ENCODE data around the gene MAPK14. TPM values are rescaled to one million over a fixed set of nuclear protein-coding genes. Genes with fewer than 3 reads are reported as not detected.
A peak's percentile ranks its signal among the peaks of the same experiment; 100 is the strongest.

Gene MAPK14
- total RNA-seq, 1 experiment from 2014 or later = 60.9 TPM

DNA sequence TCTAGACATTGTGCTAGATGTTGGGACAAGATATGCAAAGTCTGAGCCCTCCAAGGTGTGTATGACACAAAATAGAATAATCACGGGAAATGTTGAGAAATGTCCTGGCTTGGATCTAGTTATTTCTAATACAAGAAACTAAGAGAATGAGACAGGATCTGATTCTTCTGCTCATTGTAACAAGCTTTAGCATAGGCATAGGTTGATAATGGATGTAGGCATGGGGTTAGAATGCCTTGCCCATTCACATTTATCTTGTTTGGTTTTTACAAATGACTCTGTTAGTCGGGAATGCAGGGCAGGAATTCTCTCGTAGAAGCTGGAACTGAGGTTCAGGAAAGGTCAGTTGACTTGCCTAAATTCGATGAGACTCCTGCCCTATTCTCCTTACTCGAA lies 1.7 kb upstream of the MAPK14 start:
- Mint-ChIP-seq H3K4me1 (ENCODE audit: low read depth, unreplicated experiment) (peaks cover 8% of the 10 kb centered on the region), H3K4me3 (ENCODE audit: low read depth, unreplicated experiment) (no peak overlapping the region), H3K36me3 (ENCODE audit: insufficient read depth, unreplicated experiment) (peaks cover 30% of the 10 kb centered on the region), H3K27me3 (ENCODE audit: unreplicated experiment) (no peaks in the 10 kb centered on the region), H3K27ac (ENCODE audit: unreplicated experiment) (no peak overlapping the region), H3K9me3 (ENCODE audit: low read depth, unreplicated experiment) (no peaks in the 10 kb centered on the region)
- no peak for DNase-seq
- no peak for TF ChIP-seq CTCF (IDR thresholded peaks at IDR 0.05; ENCODE audit: unreplicated experiment)
- no TSS peak for BruUV-seq (replicated peaks)
- intact Hi-C loops (cut with micrococcal nuclease; ENCODE audit: unreplicated experiment) = loop anchor here (5.0 kb wide), 3 partner anchors 41 to 171 kb away; partner anchors contain the start of genes BRPF3 and SRPK1
- CTCF ChIA-PET = interaction anchor here (5.4 kb wide), 1 partner anchor 70 kb away, joined by 33 read pairs; no protein-coding TSS in a partner anchor

DNA sequence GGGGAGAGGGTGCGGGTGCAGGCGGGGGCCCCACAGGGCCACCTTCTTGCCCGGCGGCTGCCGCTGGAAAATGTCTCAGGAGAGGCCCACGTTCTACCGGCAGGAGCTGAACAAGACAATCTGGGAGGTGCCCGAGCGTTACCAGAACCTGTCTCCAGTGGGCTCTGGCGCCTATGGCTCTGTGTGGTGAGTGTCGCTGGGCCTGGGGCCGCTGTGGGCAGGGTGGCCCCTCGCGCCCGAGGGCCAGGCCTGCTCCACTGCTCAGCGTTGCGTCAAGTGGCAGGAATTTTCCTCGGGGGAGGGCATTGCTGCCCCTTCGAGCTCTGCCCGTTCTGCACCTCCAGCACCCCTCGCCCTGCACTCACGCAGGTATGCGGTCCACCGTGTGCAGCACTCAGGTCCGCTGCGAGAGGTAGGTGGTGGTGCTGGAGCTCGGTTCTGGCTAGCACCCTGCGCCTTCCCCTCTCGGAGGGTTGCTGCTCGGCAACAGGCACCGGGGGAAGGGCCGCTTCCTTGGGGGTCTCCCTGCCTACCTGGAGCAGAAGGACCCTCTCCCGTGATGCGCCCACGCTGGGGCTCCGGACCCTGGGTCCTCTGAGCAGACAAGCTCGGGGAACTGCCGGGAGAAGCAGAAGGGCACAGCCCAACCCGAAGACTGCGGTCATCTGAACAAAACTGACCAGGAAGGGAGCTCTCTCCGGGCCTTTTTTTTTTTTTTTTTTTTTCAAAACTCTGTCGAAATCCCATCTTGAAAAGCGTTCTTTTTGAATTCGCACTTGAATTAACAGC lies 674 bp downstream of the MAPK14 start:
- intact Hi-C loops (cut with micrococcal nuclease; ENCODE audit: unreplicated experiment) = loop anchor here (5.0 kb wide), 3 partner anchors 39 to 169 kb away; partner anchors contain the start of genes BRPF3 and SRPK1
- Mint-ChIP-seq H3K4me3 (ENCODE audit: low read depth, unreplicated experiment) (peak overlapping the region; percentile 83), H3K27ac (ENCODE audit: unreplicated experiment) (peak overlapping the region; percentile 78), H3K4me1 (ENCODE audit: low read depth, unreplicated experiment) (peaks cover 17% of the 10 kb centered on the region), H3K9me3 (ENCODE audit: low read depth, unreplicated experiment) (no peaks in the 10 kb centered on the region), H3K36me3 (ENCODE audit: insufficient read depth, unreplicated experiment) (peaks cover 34% of the 10 kb centered on the region), H3K27me3 (ENCODE audit: unreplicated experiment) (no peaks in the 10 kb centered on the region)
- no TSS peak for BruUV-seq (replicated peaks)
- CTCF ChIA-PET = interaction anchor here (0.6 to 5.4 kb wide), 13 partner anchors 10 to 677 kb away, joined by 3 to 33 read pairs (median 4); no protein-coding TSS in a partner anchor
- DNase-seq = peak; percentile 33
- no peak for TF ChIP-seq CTCF (IDR thresholded peaks at IDR 0.05; ENCODE audit: unreplicated experiment)

GRCh38 chr6:36028877-36029324 lies 1.3 kb downstream of the MAPK14 start:
- peak; percentile 63 for DNase-seq
- Mint-ChIP-seq H3K27ac (ENCODE audit: unreplicated experiment) (peak overlapping the region; percentile 78), H3K4me3 (ENCODE audit: low read depth, unreplicated experiment) (peak overlapping the region; percentile 83), H3K27me3 (ENCODE audit: unreplicated experiment) (no peaks in the 10 kb centered on the region), H3K4me1 (ENCODE audit: low read depth, unreplicated experiment) (peaks cover 17% of the 10 kb centered on the region), H3K36me3 (ENCODE audit: insufficient read depth, unreplicated experiment) (peaks cover 34% of the 10 kb centered on the region), H3K9me3 (ENCODE audit: low read depth, unreplicated experiment) (no peaks in the 10 kb centered on the region)
- intact Hi-C loops (cut with micrococcal nuclease; ENCODE audit: unreplicated experiment) = loop anchor here (5.0 kb wide), 3 partner anchors 38 to 168 kb away; partner anchors contain the start of genes BRPF3 and SRPK1
- CTCF ChIA-PET = interaction anchor here (0.6 to 5.4 kb wide), 11 partner anchors 10 to 677 kb away, joined by 3 to 33 read pairs (median 4); no protein-coding TSS in a partner anchor
- BruUV-seq (replicated peaks) = TSS peak; percentile 59
- no peak for TF ChIP-seq CTCF (IDR thresholded peaks at IDR 0.05; ENCODE audit: unreplicated experiment)

GRCh38 chr6:36029464-36029863 lies 1.9 kb downstream of the MAPK14 start:
- intact Hi-C loops (cut with micrococcal nuclease; ENCODE audit: unreplicated experiment) = loop anchor here (5.0 kb wide), 3 partner anchors 38 to 168 kb away; partner anchors contain the start of genes BRPF3 and SRPK1
- H3K4me3 Mint-ChIP-seq (ENCODE audit: low read depth, unreplicated experiment) = peak overlapping the region; percentile 83
- H3K36me3 Mint-ChIP-seq (ENCODE audit: insufficient read depth, unreplicated experiment) = peaks cover 34% of the 10 kb centered on the region
- no peak for DNase-seq
- H3K27me3 Mint-ChIP-seq (ENCODE audit: unreplicated experiment) = no peaks in the 10 kb centered on the region
- H3K27ac Mint-ChIP-seq (ENCODE audit: unreplicated experiment) = peak overlapping the region; percentile 78
- no TSS peak for BruUV-seq (replicated peaks)
- no peaks in the 10 kb centered on the region for H3K9me3 Mint-ChIP-seq (ENCODE audit: low read depth, unreplicated experiment)
- H3K4me1 Mint-ChIP-seq (ENCODE audit: low read depth, unreplicated experiment) = peaks cover 17% of the 10 kb centered on the region
- no peak for TF ChIP-seq CTCF (IDR thresholded peaks at IDR 0.05; ENCODE audit: unreplicated experiment)
- CTCF ChIA-PET = interaction anchor here (1.0 to 5.4 kb wide), 6 partner anchors 9 to 273 kb away, joined by 3 to 33 read pairs (median 6); no protein-coding TSS in a partner anchor
